Fibroblast of upper back skin (primary cell): ENCODE data around the gene DOK6.

Experiments
- DNase-seq: peaks from one replicate; pipeline ENCODE4 v3.0.0-alpha.2; 2013

Gene DOK6

GRCh38 chr18:69444221-69444620 is 43.5 kb downstream of the DOK6 start:
- peak; percentile 79 for DNase-seq

DNA sequence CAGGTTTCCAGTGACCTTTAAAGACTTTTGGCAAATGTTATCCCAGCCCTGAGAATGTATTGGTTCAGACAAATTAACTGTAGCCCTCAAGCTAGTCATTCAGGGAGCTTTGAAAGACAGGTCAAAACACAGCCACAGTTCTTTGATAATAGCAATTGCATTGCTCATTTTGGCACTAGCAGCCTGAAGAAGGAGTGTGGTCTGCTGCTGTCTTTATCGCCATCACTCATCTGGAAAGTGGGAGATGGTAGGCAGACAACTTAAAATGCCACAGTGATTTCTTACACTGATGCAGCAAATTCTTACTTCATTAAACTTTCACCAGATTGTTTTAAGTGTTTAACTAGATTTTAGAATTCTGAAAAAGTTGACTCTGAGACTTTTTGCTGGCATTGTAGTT is 47.2 kb downstream of the DOK6 start:
- DNase-seq: peak; percentile 41

DNA sequence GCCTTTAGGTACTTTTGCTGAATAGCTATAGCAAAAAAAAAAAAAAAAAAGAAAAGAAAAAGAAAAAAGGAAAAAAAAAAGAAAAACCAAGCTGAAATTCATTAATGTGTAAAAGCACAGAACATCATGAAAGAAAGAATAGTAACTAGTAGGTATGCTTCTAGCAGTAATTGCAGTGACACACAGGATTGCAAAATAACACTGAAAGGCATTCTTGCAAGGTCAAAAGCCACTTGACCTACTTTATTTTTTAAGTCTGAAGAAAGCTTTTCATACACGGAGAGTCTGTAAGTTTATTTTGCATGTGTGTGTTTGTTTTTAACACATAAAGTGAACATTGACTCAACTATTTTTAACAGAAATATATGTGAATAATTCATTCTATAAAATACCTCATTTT is 54.4 kb downstream of the DOK6 start:
- no peak for DNase-seq

GRCh38 chr18:69469444-69469919 is 68.8 kb downstream of the DOK6 start:
- DNase-seq: no peak

GRCh38 chr18:69480460-69480859 is 79.8 kb downstream of the DOK6 start:
- DNase-seq: no peak

GRCh38 chr18:69483574-69483973 is 82.9 kb downstream of the DOK6 start:
- DNase-seq: no peak

- DNase-seq: peak; percentile 75
These were observed 84.2 kb downstream of the DOK6 start for GRCh38 chr18:69484699-69485396.

DNA sequence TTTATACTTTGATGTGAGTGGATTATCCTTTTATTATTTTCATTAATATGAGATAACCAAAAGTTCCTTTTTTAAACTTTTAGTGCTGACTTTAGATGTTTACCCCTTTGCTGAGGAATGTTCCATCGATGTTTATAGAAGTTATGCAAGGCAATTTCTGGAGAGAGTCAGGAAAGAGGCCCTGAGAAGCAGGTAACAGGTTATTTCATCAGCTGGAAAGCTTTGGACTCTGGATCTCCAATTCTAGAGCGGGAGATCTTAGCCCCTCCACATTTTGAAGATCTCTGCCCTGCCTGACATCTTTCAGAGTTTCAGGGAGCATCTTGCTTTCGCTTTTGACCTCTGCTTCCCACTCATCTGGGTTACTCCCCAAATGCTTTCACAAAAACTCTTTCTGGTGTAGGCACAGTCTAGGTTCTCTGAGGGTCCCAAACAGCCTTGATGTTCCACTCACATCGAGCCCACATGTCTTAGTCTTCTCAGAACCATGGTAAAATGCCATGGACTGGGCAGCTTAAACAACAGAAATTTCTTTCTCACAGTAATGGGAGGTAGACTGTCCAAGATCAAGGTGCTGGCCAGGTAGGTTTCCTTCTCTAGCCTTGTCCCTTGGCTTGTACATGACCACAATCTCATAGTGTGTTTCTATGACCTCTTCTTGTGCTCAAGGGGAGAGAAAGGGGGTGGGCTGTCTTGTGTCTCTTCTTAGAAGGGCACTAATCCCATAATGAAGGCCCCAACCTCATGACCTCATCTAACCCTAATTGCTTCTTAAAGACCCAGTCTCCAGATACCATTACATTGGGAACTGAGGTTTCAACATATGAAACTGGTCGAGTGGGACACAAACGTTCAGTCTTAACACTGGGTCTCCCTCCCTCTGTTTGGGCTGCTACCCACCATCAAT is 87.1 kb downstream of the DOK6 start:
- DNase-seq: no peak

DNA sequence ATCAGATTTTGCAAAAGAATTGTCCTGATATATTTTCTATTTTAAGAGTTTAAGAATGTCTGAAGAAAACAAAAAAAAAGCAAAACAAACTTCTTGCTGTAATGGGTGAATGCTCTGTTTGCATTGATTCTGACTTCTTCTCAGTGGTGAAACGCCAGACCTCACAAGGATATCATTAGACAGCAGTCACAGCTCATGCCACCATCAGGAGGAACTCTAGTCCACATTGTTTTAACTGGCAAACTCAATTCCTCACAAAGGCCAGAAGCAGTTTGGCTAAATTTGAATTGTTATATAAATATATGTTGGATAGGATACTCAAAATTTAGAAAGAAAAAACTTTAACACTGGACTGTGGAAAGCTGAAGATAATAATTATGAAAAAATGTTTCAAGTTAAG is 89.4 kb downstream of the DOK6 start:
- DNase-seq: no peak

DNA sequence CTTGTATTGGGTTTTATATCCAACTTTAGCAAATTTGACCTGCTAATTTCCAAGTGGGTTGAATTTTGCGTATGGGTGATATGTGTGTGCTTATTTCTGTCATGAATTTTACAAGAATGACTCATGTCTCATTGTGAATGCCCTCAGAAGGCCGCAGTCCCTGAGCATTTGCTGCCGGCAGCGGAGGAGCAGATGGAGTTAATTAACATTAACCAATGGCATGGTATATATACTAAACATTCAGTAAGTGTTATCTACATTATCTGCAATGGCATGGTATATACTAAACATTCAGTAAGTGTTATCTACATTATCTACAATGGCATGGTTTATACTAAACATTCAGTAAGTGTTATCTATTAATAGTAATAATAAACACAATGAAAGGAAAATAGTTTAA is 90.1 kb downstream of the DOK6 start:
- DNase-seq: peak; percentile 90

GRCh38 chr18:69491576-69491975 is 90.9 kb downstream of the DOK6 start:
- no peak for DNase-seq

- DNase-seq: no peak
These were observed 92.2 kb downstream of the DOK6 start for GRCh38 chr18:69492861-69493260.

DNA sequence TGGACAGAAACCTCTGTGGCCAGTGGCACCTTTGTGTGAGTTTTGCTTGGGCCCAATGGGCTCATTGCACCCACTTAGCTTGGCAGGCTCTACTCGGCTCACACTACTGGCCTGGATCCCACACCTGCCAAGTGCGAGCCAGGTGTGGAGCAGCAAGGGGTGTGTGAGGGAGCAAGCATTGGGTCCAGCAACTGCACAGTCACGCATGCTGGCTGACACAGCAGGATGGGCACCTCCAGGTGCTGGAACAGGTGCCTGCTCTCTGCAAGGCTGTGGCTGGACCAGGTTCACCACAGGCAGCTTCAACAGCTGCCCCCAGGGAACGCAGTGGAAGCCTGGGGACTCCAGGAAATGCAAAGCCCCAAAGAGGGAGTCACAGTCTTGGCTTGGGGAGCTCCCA is 94.2 kb downstream of the DOK6 start:
- no peak for DNase-seq

- DNase-seq: no peak
These were observed 94.7 kb downstream of the DOK6 start for GRCh38 chr18:69495338-69495737.

DNA sequence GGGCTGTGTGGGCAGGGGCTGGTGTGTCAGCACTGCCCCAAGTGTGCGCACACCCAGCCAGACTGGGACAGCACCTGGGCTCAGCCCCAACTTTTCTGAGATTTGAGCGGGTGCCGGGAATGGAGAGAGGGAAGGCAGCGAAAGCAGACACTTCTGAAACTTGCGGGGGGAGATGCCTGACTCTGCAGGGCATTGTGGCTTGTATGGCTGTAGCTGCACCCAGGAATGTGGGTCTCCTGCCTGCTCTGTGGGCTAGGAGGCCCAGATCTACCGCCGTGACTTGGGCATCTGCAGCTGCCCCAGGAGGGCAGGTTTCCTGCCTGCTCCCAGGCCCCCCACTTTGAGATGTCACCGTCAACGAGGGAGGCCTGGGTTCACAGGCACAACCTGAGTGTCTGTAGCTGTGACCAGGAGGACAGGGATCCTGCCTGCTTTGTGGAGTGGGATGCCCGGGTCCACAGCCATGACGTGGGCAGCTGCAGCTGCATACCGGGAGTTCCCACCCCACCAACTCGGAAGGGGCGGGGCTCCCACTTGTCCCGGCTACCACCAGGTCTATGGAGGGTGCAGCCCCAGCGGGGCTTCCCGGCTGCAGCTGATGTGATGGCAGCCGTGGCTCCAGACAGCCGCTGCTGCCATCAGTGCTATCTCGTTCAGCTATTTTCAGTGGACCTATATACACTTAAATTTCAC is 95.3 kb downstream of the DOK6 start:
- no peak for DNase-seq

- DNase-seq: peak; percentile 44
These were observed 118.3 kb downstream of the DOK6 start for GRCh38 chr18:69518989-69519388.

- DNase-seq: no peak
These were observed 122.9 kb downstream of the DOK6 start for GRCh38 chr18:69523582-69523981.

DNA sequence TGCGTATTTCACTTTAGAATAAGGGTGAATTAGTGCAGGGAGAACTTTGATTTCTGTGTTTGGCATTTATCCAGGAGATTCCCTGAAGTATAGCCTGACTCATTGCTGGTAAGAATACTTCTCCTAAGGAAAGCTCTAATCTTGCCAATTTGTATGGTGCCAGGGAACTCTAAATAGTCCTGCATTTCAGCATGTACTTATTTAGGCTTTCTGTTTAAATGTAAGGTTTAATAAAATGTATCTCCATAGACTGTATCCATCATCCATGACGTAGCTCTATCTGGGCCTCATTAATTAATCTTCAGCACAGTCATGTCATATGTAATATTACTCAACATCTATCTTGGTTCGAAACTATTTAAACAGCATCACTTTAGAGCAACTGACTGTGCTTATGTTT is 127.7 kb downstream of the DOK6 start:
- DNase-seq: peak; percentile 72

DNA sequence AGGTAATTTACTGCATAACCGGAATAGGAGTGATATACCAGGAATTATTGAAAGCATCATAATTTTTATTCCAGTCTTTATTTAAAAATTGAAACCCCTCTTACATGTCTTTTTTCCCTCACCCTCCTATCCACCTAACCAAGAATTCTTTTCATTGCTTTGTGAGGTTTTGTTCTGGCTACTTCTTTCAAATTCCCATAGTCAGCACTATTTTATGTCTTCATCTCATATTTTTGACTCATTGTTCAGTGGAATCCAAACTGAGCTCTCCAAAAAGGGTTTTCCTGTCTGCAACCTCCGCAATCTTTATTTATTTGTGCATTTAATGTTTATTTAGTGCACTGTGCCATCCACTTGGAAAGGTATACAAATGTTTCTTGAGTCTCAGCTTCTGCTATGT is 128.5 kb downstream of the DOK6 start:
- DNase-seq: no peak

DNA sequence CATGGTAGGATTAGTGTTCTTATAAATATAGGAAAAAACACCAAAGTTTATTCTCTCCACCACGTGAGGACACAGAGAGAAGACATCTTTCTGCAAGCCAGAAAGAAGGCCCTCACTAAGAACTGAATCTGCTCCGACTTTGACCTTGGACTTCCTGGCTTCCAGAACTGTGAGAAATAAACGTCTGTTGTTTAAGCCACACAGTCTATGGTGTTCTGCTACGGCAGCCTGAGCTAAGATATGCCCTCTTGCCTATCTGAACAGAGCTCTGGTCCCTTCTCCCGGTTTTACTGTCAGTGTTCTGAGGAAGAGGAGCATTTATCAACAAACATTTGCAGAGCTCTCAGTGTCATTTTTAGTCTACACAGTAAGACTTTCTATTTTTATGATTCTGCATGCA is 131.3 kb downstream of the DOK6 start:
- DNase-seq: no peak

- no peak for DNase-seq
These were observed 136.5 kb downstream of the DOK6 start for GRCh38 chr18:69537183-69537582.

DNA sequence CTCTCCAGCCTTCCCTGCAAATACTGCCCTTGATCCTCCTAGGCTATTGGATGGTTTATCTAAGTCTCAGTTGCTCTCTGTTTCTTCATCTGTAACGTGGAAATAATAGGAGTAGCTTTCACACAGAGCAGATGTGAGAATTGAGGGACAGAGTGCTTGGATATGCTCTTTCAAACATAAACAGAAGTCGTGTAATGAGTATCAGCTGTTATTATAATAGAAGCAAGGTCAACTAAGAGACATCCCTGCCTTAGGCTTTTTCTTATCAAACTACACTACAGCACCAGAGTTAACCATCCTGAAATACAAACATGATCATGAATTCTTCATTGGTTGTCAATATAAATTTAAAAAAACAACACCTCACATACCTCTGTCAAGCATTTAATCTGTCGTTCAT is 138.2 kb downstream of the DOK6 start:
- no peak for DNase-seq

DNA sequence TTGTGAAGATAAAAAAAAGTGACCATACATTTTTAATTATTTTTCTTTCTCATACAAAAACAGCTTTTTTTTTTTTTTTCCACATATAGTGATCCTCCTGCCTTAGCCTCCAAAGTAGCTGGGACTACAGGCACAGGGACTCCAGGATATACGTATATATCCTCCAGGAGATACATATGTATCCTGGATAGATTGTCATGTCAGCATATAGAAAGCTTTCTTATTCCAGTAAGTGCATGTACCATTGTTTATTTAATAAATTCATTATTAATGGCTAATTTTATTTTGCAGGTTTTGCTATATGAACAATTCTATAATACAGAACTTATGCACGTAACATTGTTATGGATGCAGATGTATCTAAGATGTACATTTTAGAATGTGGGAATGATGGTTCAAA is 138.7 kb downstream of the DOK6 start:
- DNase-seq: no peak

DNA sequence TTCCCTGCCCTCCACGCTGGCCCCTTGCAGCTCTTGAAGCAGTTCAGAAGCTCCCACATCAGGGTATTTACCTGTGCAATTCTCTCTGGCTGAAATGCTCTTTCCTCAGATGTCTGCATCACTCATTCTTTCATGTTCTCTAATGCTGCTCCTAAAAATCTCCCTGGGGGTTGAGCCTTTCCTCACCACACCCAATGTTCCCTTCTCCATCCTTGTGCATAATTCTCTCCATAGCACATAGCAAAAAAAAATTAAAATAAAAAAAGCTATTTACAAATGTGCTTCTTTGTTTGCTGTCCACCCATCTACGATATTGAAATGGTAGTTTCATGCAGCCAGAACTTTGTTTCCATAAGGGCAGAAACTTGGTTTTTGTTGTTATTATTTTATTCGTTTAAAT is 155.5 kb downstream of the DOK6 start:
- no peak for DNase-seq
